ENCODE results near the gene MED17.

DNA sequence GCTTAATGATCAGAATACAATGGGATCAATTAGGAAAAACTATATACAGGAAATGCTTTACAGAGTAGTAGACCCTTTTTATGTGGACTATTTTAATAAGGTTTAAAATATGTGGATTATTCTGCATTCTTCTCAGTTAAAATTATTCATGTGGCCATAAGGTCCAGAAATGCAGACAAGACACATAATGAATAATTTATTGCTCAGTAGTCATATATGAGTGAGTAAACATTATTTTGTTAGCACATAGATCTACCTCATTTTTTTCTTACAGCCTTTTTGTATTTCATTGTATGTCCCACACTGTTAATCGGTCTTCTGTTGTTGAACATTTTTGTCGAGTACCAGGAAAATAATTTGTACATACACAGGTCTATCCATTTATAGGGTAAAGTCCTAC lies 20.8 kb downstream of the MED17 start:
- TF ChIP-seq CTCF (IDR thresholded peaks at IDR 0.05; ENCODE audit: low read length), result no peak
- no peak for TF ChIP-seq EZH2 (IDR thresholded peaks at IDR 0.05; ENCODE audit: borderline replicate concordance, low read length)

Data from OCI-LY1 (cell line).